GM18511 (cell line): ENCODE data around the gene FAM240A.
"Not testable (repeated sequence)": the region's sequence is repeated elsewhere in the genome, so short reads cannot be mapped to it uniquely, and the experiment has no call there.

ENCODE experiments used
- ATAC-seq: cut with Tn5 transposase; IDR thresholded peaks from one replicate; pipeline ENCODE4 v1.9.1; 2021; ENCODE audit warnings: mild to moderate bottlenecking, moderate library complexity; ENCODE audit not compliant: unreplicated experiment

The FAM240A gene

GRCh38 chr3:46585799-46586693 lies 26.3 kb upstream of the FAM240A start:
- ATAC-seq: no peak

- no peak for ATAC-seq
These were observed 25.5 kb upstream of the FAM240A start for GRCh38 chr3:46586738-46587246.

- not testable (repeated sequence) for ATAC-seq
These were observed 25.1 kb upstream of the FAM240A start for GRCh38 chr3:46587268-46587667.

- no peak for ATAC-seq
These were observed 19.0 kb upstream of the FAM240A start for GRCh38 chr3:46593274-46593862.

- ATAC-seq: no peak
These were observed 18.3 kb upstream of the FAM240A start for GRCh38 chr3:46593979-46594378.

GRCh38 chr3:46594723-46595122 lies 17.6 kb upstream of the FAM240A start:
- no peak for ATAC-seq

GRCh38 chr3:46595819-46596314 lies 16.5 kb upstream of the FAM240A start:
- ATAC-seq: no peak

GRCh38 chr3:46599590-46599989 lies 12.7 kb upstream of the FAM240A start:
- ATAC-seq: no peak

- no peak for ATAC-seq
These were observed 8.8 kb upstream of the FAM240A start for GRCh38 chr3:46603446-46604046.

GRCh38 chr3:46604127-46604526 lies 8.2 kb upstream of the FAM240A start:
- no peak for ATAC-seq

GRCh38 chr3:46607603-46608028 lies 4.7 kb upstream of the FAM240A start:
- no peak for ATAC-seq

- ATAC-seq: no peak
These were observed 3.1 kb upstream of the FAM240A start for GRCh38 chr3:46609212-46609721.

GRCh38 chr3:46609944-46610722 lies 2.2 kb upstream of the FAM240A start:
- ATAC-seq: no peak

GRCh38 chr3:46613313-46614005 lies 1.1 kb downstream of the FAM240A start:
- no peak for ATAC-seq

- ATAC-seq: no peak
These were observed 2.1 kb downstream of the FAM240A start for GRCh38 chr3:46614431-46614830.

- no peak for ATAC-seq
These were observed 2.9 kb downstream of the FAM240A start for GRCh38 chr3:46615050-46615775.

- ATAC-seq: no peak
These were observed 3.7 kb downstream of the FAM240A start for GRCh38 chr3:46615976-46616375.

GRCh38 chr3:46617941-46618340 lies 5.6 kb downstream of the FAM240A start:
- ATAC-seq: no peak
